Neural cell (in vitro differentiated cells): ENCODE results near the gene CXCL10. TPM values are rescaled to one million over a fixed set of nuclear protein-coding genes. Genes with fewer than 3 reads are reported as not detected.

Source experiments
- H2AFZ ChIP-seq: fragments of 200-600, 300-800 bp; sonication (generic), shearing (Covaris generic); 2 replicates; pipeline ENCODE4 v1.6.0; 2014; ENCODE audit warnings: low read depth, mild to moderate bottlenecking, antibody characterized with exemption, low read length, moderate library complexity
- H3F3A ChIP-seq: fragments of 200-600 bp; shearing (Covaris generic); 2 replicates; pipeline ENCODE4 v1.6.1; 2016; ENCODE audit warnings: mild to moderate bottlenecking, moderate library complexity, mixed read lengths, antibody characterized with exemption, low read length; ENCODE audit not compliant: insufficient read depth, poor library complexity, severe bottlenecking
- H3K27ac ChIP-seq: fragments of 200-600, 300-800 bp; sonication (generic), shearing (Covaris generic); 2 replicates; pipeline ENCODE4 v1.5.1; 2014; ENCODE audit warnings: mild to moderate bottlenecking, low read length, moderate library complexity
- H3K27me3 ChIP-seq: fragments of 300-800, 200-600 bp; sonication (generic), shearing (Covaris generic); 2 replicates; pipeline ENCODE4 v1.6.0; 2014; ENCODE audit warnings: mild to moderate bottlenecking, low read depth, low read length, moderate library complexity; ENCODE audit not compliant: insufficient read depth
- H3K36me3 ChIP-seq: fragments of 300-800, 200-600 bp; sonication (generic), shearing (Covaris generic); 2 replicates; pipeline ENCODE4 v1.5.1; 2014; ENCODE audit warnings: mild to moderate bottlenecking, antibody characterized with exemption, low read length, moderate library complexity; ENCODE audit not compliant: insufficient read depth
- H3K4me2 ChIP-seq: fragments of 300-800, 200-600 bp; sonication (generic), shearing (Covaris generic); 2 replicates; pipeline ENCODE4 v1.6.0; 2014; ENCODE audit warnings: mild to moderate bottlenecking, low read length
- H3K4me3 ChIP-seq: fragments of 300-800, 200-600 bp; sonication (generic), shearing (Covaris generic); 2 replicates; pipeline ENCODE4 v1.5.1; 2014; ENCODE audit warnings: mild to moderate bottlenecking, low read length, moderate library complexity
- H3K79me2 ChIP-seq: fragments of 200-600 bp; shearing (Covaris generic); replicated peaks from 2 replicates; pipeline ENCODE4 v1.6.0; 2014; ENCODE audit warnings: mild to moderate bottlenecking, low read length, moderate library complexity; ENCODE audit not compliant: insufficient read depth
- H3K9ac ChIP-seq: fragments of 300-800, 200-600 bp; sonication (generic), shearing (Covaris generic); 2 replicates; pipeline ENCODE4 v1.6.1; 2016; ENCODE audit warnings: mild to moderate bottlenecking, low read length, mixed read lengths
- H3K9me2 ChIP-seq: fragments of 200-600 bp; shearing (Covaris generic); 2 replicates; pipeline ENCODE4 v1.6.1; 2016; ENCODE audit warnings: mild to moderate bottlenecking, low read length, mixed read lengths; ENCODE audit not compliant: insufficient read depth
- H3K9me3 ChIP-seq: fragments of 200-600, 300-800 bp; sonication (generic), shearing (Covaris generic); 2 replicates; pipeline ENCODE4 v1.6.1; 2016; ENCODE audit warnings: mild to moderate bottlenecking, mixed run types, low read length, moderate library complexity, mixed read lengths
- H4K20me1 ChIP-seq: fragments of 200-600 bp; shearing (Covaris generic); 2 replicates; pipeline ENCODE4 v1.6.1; 2016; ENCODE audit warnings: mild to moderate bottlenecking, mixed run types; ENCODE audit not compliant: insufficient read depth
- CTCF ChIP-seq: fragments of 450-650 bp; IDR thresholded peaks from 2 replicates; pipeline ENCODE4 v1.5.1; 2014; ENCODE audit warnings: antibody characterized with exemption, mild to moderate bottlenecking, moderate library complexity; ENCODE audit not compliant: poor library complexity, severe bottlenecking
- EP300 ChIP-seq: fragments of 450-650 bp; conservative IDR thresholded peaks from 2 replicates; pipeline ENCODE4 v1.6.1; 2014; ENCODE audit warnings: antibody characterized with exemption, mild to moderate bottlenecking, moderate library complexity; ENCODE audit not compliant: poor library complexity, severe bottlenecking
- EZH2 ChIP-seq: fragments of 200-600, 300-800 bp; shearing (Covaris generic), sonication (generic); IDR thresholded peaks from 2 replicates; pipeline ENCODE4 v1.6.1; 2014; ENCODE audit warnings: antibody characterized with exemption, low read length, borderline replicate concordance, mild to moderate bottlenecking; ENCODE audit not compliant: insufficient read depth, poor library complexity, severe bottlenecking
- MXI1 ChIP-seq: fragments of 450-650 bp; conservative IDR thresholded peaks from 2 replicates; pipeline ENCODE4 v1.6.1; 2014; ENCODE audit warnings: antibody characterized with exemption, mild to moderate bottlenecking; ENCODE audit not compliant: poor library complexity, severe bottlenecking
- POLR2AphosphoS5 ChIP-seq: IDR thresholded peaks from 2 replicates; pipeline ENCODE4 v1.6.1; 2012
- RAD21 ChIP-seq: fragments of 450-650 bp; conservative IDR thresholded peaks from 2 replicates; pipeline ENCODE4 v1.6.1; 2014; ENCODE audit warnings: antibody characterized with exemption, mild to moderate bottlenecking, moderate library complexity
- REST ChIP-seq: IDR thresholded peaks from 2 replicates; pipeline ENCODE4 v1.6.1; 2012; ENCODE audit warnings: borderline replicate concordance
- SMC3 ChIP-seq: fragments of 450-650 bp; conservative IDR thresholded peaks from 2 replicates; pipeline ENCODE4 v1.6.1; 2014; ENCODE audit warnings: antibody characterized with exemption, mild to moderate bottlenecking, moderate library complexity; ENCODE audit not compliant: poor library complexity
- TAF1 ChIP-seq: IDR thresholded peaks from 2 replicates; pipeline ENCODE4 v1.6.1; 2012; ENCODE audit warnings: low read depth
- polyA plus RNA-seq: library from polyadenylated mRNA; depleted of rRNA; stranded (reverse); fragments of >200 nt; gene quantifications from 2 replicates; pipeline ENCODE4 v1.2.3, GENCODE V29; 2014

CXCL10 gene
- polyA plus RNA-seq, 1 donor from 2014 or later, result not detected

- Histone ChIP-seq H3K27me3 (no peaks in the 10 kb centered on the region), H2AFZ (no peak overlapping the region), H3K9ac (no peak overlapping the region), H3K27ac (no peak overlapping the region), H3K9me3 (no peaks in the 10 kb centered on the region), H4K20me1 (no peaks in the 10 kb centered on the region), H3K9me2 (no peaks in the 10 kb centered on the region), H3K4me2 (no peak overlapping the region), H3K36me3 (no peaks in the 10 kb centered on the region), H3K79me2 (no peaks in the 10 kb centered on the region), H3F3A (no peaks in the 10 kb centered on the region), H3K4me3 (no peak overlapping the region)
- TF ChIP-seq POLR2AphosphoS5, result no peak
- TF ChIP-seq EP300, result no peak
- TF ChIP-seq EZH2, result no peak
- no peak for TF ChIP-seq CTCF
- TF ChIP-seq TAF1, result no peak
- no peak for TF ChIP-seq REST
- no peak for TF ChIP-seq SMC3
- no peak for TF ChIP-seq MXI1
- no peak for TF ChIP-seq RAD21
Measured at GRCh38 chr4:76013540-76013939, 9.8 kb downstream of the CXCL10 start.

- Histone ChIP-seq H3F3A (no peaks in the 10 kb centered on the region), H3K9me2 (no peaks in the 10 kb centered on the region), H3K27me3 (no peaks in the 10 kb centered on the region), H3K27ac (no peak overlapping the region), H2AFZ (no peak overlapping the region), H3K4me2 (no peak overlapping the region), H4K20me1 (no peaks in the 10 kb centered on the region), H3K9ac (no peak overlapping the region), H3K9me3 (no peaks in the 10 kb centered on the region), H3K36me3 (no peaks in the 10 kb centered on the region), H3K4me3 (no peak overlapping the region), H3K79me2 (no peaks in the 10 kb centered on the region)
- TF ChIP-seq SMC3 (no peak), POLR2AphosphoS5 (no peak), CTCF (no peak), REST (no peak), TAF1 (no peak), EZH2 (no peak), EP300 (no peak), MXI1 (no peak), RAD21 (no peak)
Measured at GRCh38 chr4:76012388-76012801, 10.9 kb downstream of the CXCL10 start.
